WTC11 (cell line): ENCODE measurements around the gene CLNK. TPM values are rescaled to one million over a fixed set of nuclear protein-coding genes. Genes with fewer than 3 reads are reported as not detected.

Experiments
- ATAC-seq: fragments of 200-7000 bp; cut with Tn5 transposase; 2 replicates; pipeline ENCODE4 v1.10.0; 2021; ENCODE audit warnings: mild to moderate bottlenecking, moderate library complexity
- CTCF ChIA-PET: fragments of 300-600 bp; sonication (Branson Sonifier 250); formaldehyde crosslinking; loops from one replicate; lab custom pipeline; 2021; ENCODE audit warnings: antibody characterized with exemption; lab: Charles Lee
- POLR2A ChIA-PET: fragments of 350-600 bp; sonication (Branson Sonifier 250); formaldehyde crosslinking; loops from one replicate; lab custom pipeline; 2021; ENCODE audit warnings: antibody characterized with exemption; lab: Charles Lee
- DNase-seq: peaks from one replicate; pipeline ENCODE4 v3.0.0; 2021; ENCODE audit warnings: low spot score
- H3K27ac Mint-ChIP-seq: 2 replicates; pipeline ENCODE4 v1.8.0; 2021; ENCODE audit warnings: mixed read lengths
- H3K27me3 Mint-ChIP-seq: 2 replicates; pipeline ENCODE4 v1.8.0; 2021; ENCODE audit warnings: low read depth, mild to moderate bottlenecking, moderate library complexity, mixed read lengths
- H3K36me3 Mint-ChIP-seq: 2 replicates; pipeline ENCODE4 v1.8.0; 2021; ENCODE audit warnings: mixed read lengths
- H3K4me1 Mint-ChIP-seq: 2 replicates; pipeline ENCODE4 v1.8.0; 2022; ENCODE audit warnings: mixed read lengths
- H3K4me3 Mint-ChIP-seq: 2 replicates; pipeline ENCODE4 v1.8.0; 2021; ENCODE audit warnings: mild to moderate bottlenecking, moderate library complexity, mixed read lengths
- H3K9me3 Mint-ChIP-seq: 2 replicates; pipeline ENCODE4 v1.8.0; 2021; ENCODE audit warnings: mixed read lengths
- GABPB1 ChIP-seq: sonication (generic); formaldehyde crosslinking; IDR thresholded peaks from 2 replicates; pipeline ENCODE4 v1.8.1; 2023; ENCODE audit warnings: mild to moderate bottlenecking, missing genetic modification reagents
- NFYB ChIP-seq: sonication (generic); formaldehyde crosslinking; conservative IDR thresholded peaks from 2 replicates; pipeline ENCODE4 v1.8.0; 2022; ENCODE audit warnings: low read depth, missing genetic modification reagents
- NR2C2 ChIP-seq: sonication (generic); formaldehyde crosslinking; IDR thresholded peaks from 2 replicates; pipeline ENCODE4 v1.8.0; 2022; ENCODE audit warnings: mild to moderate bottlenecking, missing genetic modification reagents
- ZNF121 ChIP-seq: sonication (generic); formaldehyde crosslinking; IDR thresholded peaks from 2 replicates; pipeline ENCODE4 v1.8.0; 2023; ENCODE audit warnings: missing genetic modification reagents
- total RNA-seq: library from RNA; stranded (reverse); gene quantifications from 3 replicates; pipeline ENCODE4 v1.2.3, GENCODE V29; 2021
- TF ChIP-seq, protein P1 (sequence below): sonication (generic); formaldehyde crosslinking; IDR thresholded peaks from 2 replicates; pipeline ENCODE4 v1.8.0; 2022; ENCODE audit warnings: mild to moderate bottlenecking, missing genetic modification reagents
- TF ChIP-seq, protein P2 (sequence below): sonication (generic); formaldehyde crosslinking; conservative IDR thresholded peaks from 2 replicates; pipeline ENCODE4 v1.8.1; 2023; ENCODE audit warnings: mild to moderate bottlenecking, low read depth, missing genetic modification reagents, moderate library complexity
- TF ChIP-seq, protein P3 (sequence below): sonication (generic); formaldehyde crosslinking; IDR thresholded peaks from 2 replicates; pipeline ENCODE4 v1.8.1; 2022; ENCODE audit warnings: mild to moderate bottlenecking, moderate library complexity, missing genetic modification reagents
- TF ChIP-seq, protein P4 (sequence below): sonication (generic); formaldehyde crosslinking; IDR thresholded peaks from 2 replicates; pipeline ENCODE4 v1.8.1; 2023; ENCODE audit warnings: mild to moderate bottlenecking, missing genetic modification reagents, borderline replicate concordance
- TF ChIP-seq, protein P5 (sequence below): fragments of 250-450 bp; sonication (Bioruptor Pico); IDR thresholded peaks from 2 replicates; pipeline ENCODE4 v1.9.0; 2021; ENCODE audit warnings: mild to moderate bottlenecking

Gene CLNK
- total RNA-seq, 1 experiment from 2014 or later = not detected

DNA sequence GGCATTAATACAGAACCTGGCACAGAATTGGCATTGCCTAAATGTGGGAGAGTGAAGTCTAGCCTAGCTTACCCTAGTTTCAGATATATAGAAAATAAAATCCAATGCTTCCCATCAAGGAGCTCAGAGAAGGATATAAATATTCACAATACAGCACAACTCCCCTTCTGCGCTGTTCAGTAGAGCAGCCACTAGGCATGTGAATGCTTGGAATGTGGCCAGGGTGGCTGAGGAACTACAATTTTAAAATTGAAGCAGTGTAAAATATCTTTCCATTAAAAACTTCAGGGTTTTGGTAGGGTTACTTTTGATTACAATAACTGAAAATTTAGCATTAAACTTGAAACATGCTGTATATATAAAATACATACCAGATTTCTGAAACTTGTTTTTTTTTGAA lies 246.8 kb downstream of the CLNK start:
- CTCF ChIA-PET = no interaction called here
- Mint-ChIP-seq H3K4me1 (peaks cover 12% of the 10 kb centered on the region), H3K9me3 (peaks cover 2% of the 10 kb centered on the region; the same call in 1 of the 2 replicates), H3K4me3 (no peak overlapping the region), H3K36me3 (peaks cover 4% of the 10 kb centered on the region; the same call in 1 of the 2 replicates), H3K27me3 (no peaks in the 10 kb centered on the region), H3K27ac (no peak overlapping the region)
- TF ChIP-seq, protein P1, sequence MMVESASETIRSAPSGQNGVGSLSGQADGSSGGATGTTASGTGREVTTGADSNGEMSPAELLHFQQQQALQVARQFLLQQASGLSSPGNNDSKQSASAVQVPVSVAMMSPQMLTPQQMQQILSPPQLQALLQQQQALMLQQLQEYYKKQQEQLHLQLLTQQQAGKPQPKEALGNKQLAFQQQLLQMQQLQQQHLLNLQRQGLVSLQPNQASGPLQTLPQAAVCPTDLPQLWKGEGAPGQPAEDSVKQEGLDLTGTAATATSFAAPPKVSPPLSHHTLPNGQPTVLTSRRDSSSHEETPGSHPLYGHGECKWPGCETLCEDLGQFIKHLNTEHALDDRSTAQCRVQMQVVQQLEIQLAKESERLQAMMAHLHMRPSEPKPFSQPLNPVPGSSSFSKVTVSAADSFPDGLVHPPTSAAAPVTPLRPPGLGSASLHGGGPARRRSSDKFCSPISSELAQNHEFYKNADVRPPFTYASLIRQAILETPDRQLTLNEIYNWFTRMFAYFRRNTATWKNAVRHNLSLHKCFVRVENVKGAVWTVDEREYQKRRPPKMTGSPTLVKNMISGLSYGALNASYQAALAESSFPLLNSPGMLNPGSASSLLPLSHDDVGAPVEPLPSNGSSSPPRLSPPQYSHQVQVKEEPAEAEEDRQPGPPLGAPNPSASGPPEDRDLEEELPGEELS = no peak
- no peak for TF ChIP-seq NFYB (CRISPR knock-in tag)
- TF ChIP-seq, protein P2, sequence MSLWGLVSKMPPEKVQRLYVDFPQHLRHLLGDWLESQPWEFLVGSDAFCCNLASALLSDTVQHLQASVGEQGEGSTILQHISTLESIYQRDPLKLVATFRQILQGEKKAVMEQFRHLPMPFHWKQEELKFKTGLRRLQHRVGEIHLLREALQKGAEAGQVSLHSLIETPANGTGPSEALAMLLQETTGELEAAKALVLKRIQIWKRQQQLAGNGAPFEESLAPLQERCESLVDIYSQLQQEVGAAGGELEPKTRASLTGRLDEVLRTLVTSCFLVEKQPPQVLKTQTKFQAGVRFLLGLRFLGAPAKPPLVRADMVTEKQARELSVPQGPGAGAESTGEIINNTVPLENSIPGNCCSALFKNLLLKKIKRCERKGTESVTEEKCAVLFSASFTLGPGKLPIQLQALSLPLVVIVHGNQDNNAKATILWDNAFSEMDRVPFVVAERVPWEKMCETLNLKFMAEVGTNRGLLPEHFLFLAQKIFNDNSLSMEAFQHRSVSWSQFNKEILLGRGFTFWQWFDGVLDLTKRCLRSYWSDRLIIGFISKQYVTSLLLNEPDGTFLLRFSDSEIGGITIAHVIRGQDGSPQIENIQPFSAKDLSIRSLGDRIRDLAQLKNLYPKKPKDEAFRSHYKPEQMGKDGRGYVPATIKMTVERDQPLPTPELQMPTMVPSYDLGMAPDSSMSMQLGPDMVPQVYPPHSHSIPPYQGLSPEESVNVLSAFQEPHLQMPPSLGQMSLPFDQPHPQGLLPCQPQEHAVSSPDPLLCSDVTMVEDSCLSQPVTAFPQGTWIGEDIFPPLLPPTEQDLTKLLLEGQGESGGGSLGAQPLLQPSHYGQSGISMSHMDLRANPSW (CRISPR knock-in tag) = no peak
- TF ChIP-seq, protein P3, sequence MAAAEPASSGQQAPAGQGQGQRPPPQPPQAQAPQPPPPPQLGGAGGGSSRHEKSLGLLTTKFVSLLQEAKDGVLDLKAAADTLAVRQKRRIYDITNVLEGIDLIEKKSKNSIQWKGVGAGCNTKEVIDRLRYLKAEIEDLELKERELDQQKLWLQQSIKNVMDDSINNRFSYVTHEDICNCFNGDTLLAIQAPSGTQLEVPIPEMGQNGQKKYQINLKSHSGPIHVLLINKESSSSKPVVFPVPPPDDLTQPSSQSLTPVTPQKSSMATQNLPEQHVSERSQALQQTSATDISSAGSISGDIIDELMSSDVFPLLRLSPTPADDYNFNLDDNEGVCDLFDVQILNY (CRISPR knock-in tag) = no peak
- TF ChIP-seq ZNF121 (CRISPR knock-in tag) = no peak
- TF ChIP-seq, protein P4, sequence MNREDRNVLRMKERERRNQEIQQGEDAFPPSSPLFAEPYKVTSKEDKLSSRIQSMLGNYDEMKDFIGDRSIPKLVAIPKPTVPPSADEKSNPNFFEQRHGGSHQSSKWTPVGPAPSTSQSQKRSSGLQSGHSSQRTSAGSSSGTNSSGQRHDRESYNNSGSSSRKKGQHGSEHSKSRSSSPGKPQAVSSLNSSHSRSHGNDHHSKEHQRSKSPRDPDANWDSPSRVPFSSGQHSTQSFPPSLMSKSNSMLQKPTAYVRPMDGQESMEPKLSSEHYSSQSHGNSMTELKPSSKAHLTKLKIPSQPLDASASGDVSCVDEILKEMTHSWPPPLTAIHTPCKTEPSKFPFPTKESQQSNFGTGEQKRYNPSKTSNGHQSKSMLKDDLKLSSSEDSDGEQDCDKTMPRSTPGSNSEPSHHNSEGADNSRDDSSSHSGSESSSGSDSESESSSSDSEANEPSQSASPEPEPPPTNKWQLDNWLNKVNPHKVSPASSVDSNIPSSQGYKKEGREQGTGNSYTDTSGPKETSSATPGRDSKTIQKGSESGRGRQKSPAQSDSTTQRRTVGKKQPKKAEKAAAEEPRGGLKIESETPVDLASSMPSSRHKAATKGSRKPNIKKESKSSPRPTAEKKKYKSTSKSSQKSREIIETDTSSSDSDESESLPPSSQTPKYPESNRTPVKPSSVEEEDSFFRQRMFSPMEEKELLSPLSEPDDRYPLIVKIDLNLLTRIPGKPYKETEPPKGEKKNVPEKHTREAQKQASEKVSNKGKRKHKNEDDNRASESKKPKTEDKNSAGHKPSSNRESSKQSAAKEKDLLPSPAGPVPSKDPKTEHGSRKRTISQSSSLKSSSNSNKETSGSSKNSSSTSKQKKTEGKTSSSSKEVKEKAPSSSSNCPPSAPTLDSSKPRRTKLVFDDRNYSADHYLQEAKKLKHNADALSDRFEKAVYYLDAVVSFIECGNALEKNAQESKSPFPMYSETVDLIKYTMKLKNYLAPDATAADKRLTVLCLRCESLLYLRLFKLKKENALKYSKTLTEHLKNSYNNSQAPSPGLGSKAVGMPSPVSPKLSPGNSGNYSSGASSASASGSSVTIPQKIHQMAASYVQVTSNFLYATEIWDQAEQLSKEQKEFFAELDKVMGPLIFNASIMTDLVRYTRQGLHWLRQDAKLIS (CRISPR knock-in tag) = no peak
- TF ChIP-seq GABPB1 = no peak
- TF ChIP-seq, protein P5, sequence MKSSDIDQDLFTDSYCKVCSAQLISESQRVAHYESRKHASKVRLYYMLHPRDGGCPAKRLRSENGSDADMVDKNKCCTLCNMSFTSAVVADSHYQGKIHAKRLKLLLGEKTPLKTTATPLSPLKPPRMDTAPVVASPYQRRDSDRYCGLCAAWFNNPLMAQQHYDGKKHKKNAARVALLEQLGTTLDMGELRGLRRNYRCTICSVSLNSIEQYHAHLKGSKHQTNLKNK = no peak
- TF ChIP-seq NR2C2 (CRISPR knock-in tag) = no peak
- DNase-seq (no peak), ATAC-seq (no peak)
- POLR2A ChIA-PET = no interaction called here

Other genes with a start within 250 kb of the CLNK start
- gene ZNF518B, start 227.3 kb downstream of the CLNK start, total RNA-seq = 14.8 to 18.4 TPM (median 16.7 TPM) in 3 replicates